Placental pericyte (primary cell): ENCODE measurements around the gene NFXL1. TPM values are rescaled to one million over a fixed set of nuclear protein-coding genes. Genes with fewer than 3 reads are reported as not detected.

Experiments used
- total RNA-seq: library from RNA; depleted of rRNA; stranded (reverse); fragments of >200 nt; gene quantifications from 2 replicates; pipeline ENCODE4 v1.2.3, GENCODE V29; 2012

NFXL1 gene
- 12.7 and 17.3 TPM in 2 replicates for total RNA-seq

DNA sequence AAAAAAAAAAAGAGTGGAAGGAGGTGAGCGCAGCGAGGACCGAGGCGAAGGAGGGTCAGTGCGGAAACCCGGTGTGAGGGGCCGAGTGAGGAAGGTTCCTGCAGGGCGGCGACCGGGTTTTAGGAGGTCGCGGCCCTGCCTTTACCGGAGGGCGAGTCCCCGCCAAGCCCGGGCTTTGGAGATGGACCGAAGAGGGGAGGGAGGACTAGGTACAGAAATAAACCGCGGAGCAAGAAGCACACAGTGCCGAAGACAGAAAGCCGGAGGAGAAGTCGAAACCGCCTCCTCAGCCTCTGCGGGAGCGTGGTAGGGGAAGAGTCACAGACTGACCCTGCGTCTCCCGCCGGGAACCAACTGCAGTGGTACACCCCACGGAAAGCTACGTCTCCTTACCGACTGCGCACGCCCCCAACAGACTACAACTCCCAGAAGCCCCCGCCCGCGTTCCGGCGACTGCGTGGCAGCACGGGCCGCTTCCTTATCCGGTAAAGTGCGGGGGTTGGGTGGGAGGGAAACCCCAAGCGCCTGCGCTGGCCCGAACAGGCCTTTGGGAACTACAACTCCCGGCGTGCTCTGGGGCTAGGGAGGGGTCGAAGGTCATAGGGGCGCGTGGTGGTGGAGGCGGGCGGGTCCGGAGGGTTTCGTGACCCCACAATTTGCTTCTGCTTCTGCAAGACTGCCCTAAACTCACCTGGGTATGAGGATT, at the start of gene NFXL1:
TSS of gene NFXL1 (minus strand) at position 364 of the 706 bp plus-strand sequence. CDS start 380 bp downstream, outside the sequence.

GRCh38 chr4:47837908-47838294, 76.5 kb downstream of the NFXL1 start, which contains the start of gene CORIN:
TSS of gene CORIN (minus strand) at chr4:47838067. CDS start at chr4:47837949, 118 bp downstream.

Other genes with a start within 250 kb of the NFXL1 start
- under 0.01 and 1.1 TPM in 2 replicates for gene CORIN, start 76.5 kb downstream of the NFXL1 start, total RNA-seq
- 0.29 TPM in 1 of 2 replicates, not detected in the other for gene CNGA1, start 102.1 kb upstream of the NFXL1 start, total RNA-seq
- 0.66 and 1.6 TPM in 2 replicates for gene NIPAL1, start 102.2 kb upstream of the NFXL1 start, total RNA-seq
- gene TXK, start 219.7 kb upstream of the NFXL1 start, total RNA-seq = 0.29 TPM in 1 of 2 replicates, not detected in the other